Lower leg skin (tissue), 3 donors: ENCODE measurements around the gene SHISA6.

Experiments
- CTCF ChIP-seq, 3 donors: fragments of 450-650 bp; IDR thresholded peaks; one replicate each; pipeline ENCODE4 v1.5.1; 2016; ENCODE audit warnings: antibody characterized with exemption in 3 of 3, mild to moderate bottlenecking in 3 of 3, moderate library complexity in 2 of 3
- POLR2A ChIP-seq, 2 donors: fragments of 450-650 bp; IDR thresholded peaks; one replicate each; pipeline ENCODE4 v1.6.1; 2016 to 2017; ENCODE audit warnings: antibody characterized with exemption in 2 of 2, mild to moderate bottlenecking in 1 of 2, moderate library complexity in 1 of 2

GRCh38 chr17:11267999-11268575 is 27.1 kb downstream of the SHISA6 start:
- TF ChIP-seq POLR2A (IDR thresholded peaks at IDR 0.05) (no peak), CTCF (IDR thresholded peaks at IDR 0.05) (no peak)
